H1 (cell line): Measurements from ENCODE around the gene CD300LF. TPM values are rescaled to one million over a fixed set of nuclear protein-coding genes. Genes with fewer than 3 reads are reported as not detected.

Experiments used
- FOSL1 ChIP-seq: IDR thresholded peaks from 2 replicates; pipeline ENCODE4 v1.6.1; 2011; ENCODE audit warnings: mild to moderate bottlenecking, low read depth, low read length, moderate library complexity; ENCODE audit not compliant: insufficient read depth
- KDM1A ChIP-seq: fragments of 200-600, 300-600 bp; sonication (generic); IDR thresholded peaks from 2 replicates; pipeline ENCODE4 v1.7.1; 2016; ENCODE audit warnings: mild to moderate bottlenecking, low read length, borderline replicate concordance
- KDM5A ChIP-seq: fragments of 200-600 bp; IDR thresholded peaks from 2 replicates; pipeline ENCODE4 v1.7.1; 2012; ENCODE audit warnings: mild to moderate bottlenecking, low read length, inconsistent platforms, mixed read lengths
- NANOG ChIP-seq: IDR thresholded peaks from 2 replicates; pipeline ENCODE4 v1.6.1; 2011; ENCODE audit warnings: low read length, low read depth, mild to moderate bottlenecking, inconsistent platforms; ENCODE audit not compliant: insufficient read depth, poor library complexity, severe bottlenecking
- SAP30 ChIP-seq: fragments of 300-600 bp; sonication (generic); IDR thresholded peaks from 2 replicates; pipeline ENCODE4 v1.7.1; 2012; ENCODE audit warnings: low read length, moderate library complexity, mild to moderate bottlenecking, inconsistent platforms; ENCODE audit not compliant: insufficient read depth, insufficient replicate concordance
- TEAD4 ChIP-seq: IDR thresholded peaks from 2 replicates; pipeline ENCODE4 v1.6.1; 2012; ENCODE audit warnings: low read depth, low read length, inconsistent platforms, mixed read lengths
- polyA plus RNA-seq, 7 experiments: library from polyadenylated mRNA; depleted of rRNA in 3 of 7; stranded (reverse) in 5 of 7; unstranded in 2 of 7; fragments of >200 nt in 5 of 7; fragments of 200-250 nt in 2 of 7; gene quantifications; 1 replicate in 5 of 7; 2 replicates in 1 of 7; 4 replicates in 1 of 7; pipeline versions ENCODE4 v1.2.1 to v1.2.3, GENCODE V29; 2011 to 2013; ENCODE audit warnings: missing spikeins in 2 of 7, mixed read lengths in 2 of 7
- total RNA-seq: library from RNA; stranded (reverse); fragmentation: NEBNext Ultra II Directional; extraction: Animal tissue kit (Norgen Biotek cat#: 25700); gene quantifications from 2 replicates; pipeline ENCODE4 v1.2.1, GENCODE V29; 2021
- TF ChIP-seq, protein P1 (sequence below): fragments of 300-600 bp; sonication (generic); IDR thresholded peaks from 2 replicates; pipeline ENCODE4 v1.7.1; 2012; ENCODE audit warnings: low read length, moderate library complexity, mild to moderate bottlenecking, inconsistent platforms; ENCODE audit not compliant: insufficient replicate concordance
- TF ChIP-seq, protein P2 (sequence below): IDR thresholded peaks from 2 replicates; pipeline ENCODE4 v1.6.1; 2011; ENCODE audit warnings: low read length, improper control_type of control experiment

CD300LF gene
- total and polyA plus RNA-seq, 2 of the 8 experiments (the other 6 are each of a cell fraction or from before 2014, with no cell fraction given), result not detected

DNA sequence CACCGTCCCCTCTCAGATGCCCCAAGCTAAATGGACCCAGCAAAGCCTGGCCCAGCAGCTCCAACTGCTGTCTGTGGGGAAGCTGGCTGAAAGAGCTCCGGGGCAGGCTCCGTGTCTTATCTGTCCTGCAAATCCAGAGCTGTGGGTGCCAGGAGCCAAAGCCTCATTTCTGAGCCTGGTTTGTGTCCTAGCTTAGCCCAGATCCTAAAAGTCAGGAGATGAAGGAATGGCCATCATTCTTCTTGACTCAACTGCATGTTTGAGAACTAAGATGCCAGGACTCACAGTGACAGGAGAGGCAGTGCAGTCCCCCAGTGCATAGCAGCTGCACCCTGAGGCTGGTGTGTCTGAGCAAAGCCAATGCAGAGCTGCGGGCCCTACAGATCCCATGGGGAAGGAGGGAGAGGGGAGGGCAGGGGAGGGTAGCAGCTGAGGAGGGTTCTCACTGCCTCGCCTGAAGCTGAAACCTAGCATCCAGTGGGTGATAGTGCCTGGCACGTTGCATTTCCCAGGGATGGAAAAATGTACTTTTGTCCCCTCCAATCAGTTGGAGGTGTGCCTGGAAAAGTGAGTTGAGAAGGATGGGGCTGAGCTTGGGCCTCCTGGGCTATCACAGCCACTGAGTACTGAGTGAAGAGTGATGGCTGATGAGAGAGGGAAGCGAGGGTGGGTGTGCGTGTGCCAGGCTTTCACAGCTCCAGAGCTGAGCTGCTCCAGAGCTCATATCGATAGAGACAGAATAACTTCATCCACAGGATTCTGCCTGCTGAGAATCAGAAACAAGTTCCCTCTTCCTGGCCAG, 64.7 kb downstream of the CD300LF start (continued):
- TF ChIP-seq, protein P1, sequence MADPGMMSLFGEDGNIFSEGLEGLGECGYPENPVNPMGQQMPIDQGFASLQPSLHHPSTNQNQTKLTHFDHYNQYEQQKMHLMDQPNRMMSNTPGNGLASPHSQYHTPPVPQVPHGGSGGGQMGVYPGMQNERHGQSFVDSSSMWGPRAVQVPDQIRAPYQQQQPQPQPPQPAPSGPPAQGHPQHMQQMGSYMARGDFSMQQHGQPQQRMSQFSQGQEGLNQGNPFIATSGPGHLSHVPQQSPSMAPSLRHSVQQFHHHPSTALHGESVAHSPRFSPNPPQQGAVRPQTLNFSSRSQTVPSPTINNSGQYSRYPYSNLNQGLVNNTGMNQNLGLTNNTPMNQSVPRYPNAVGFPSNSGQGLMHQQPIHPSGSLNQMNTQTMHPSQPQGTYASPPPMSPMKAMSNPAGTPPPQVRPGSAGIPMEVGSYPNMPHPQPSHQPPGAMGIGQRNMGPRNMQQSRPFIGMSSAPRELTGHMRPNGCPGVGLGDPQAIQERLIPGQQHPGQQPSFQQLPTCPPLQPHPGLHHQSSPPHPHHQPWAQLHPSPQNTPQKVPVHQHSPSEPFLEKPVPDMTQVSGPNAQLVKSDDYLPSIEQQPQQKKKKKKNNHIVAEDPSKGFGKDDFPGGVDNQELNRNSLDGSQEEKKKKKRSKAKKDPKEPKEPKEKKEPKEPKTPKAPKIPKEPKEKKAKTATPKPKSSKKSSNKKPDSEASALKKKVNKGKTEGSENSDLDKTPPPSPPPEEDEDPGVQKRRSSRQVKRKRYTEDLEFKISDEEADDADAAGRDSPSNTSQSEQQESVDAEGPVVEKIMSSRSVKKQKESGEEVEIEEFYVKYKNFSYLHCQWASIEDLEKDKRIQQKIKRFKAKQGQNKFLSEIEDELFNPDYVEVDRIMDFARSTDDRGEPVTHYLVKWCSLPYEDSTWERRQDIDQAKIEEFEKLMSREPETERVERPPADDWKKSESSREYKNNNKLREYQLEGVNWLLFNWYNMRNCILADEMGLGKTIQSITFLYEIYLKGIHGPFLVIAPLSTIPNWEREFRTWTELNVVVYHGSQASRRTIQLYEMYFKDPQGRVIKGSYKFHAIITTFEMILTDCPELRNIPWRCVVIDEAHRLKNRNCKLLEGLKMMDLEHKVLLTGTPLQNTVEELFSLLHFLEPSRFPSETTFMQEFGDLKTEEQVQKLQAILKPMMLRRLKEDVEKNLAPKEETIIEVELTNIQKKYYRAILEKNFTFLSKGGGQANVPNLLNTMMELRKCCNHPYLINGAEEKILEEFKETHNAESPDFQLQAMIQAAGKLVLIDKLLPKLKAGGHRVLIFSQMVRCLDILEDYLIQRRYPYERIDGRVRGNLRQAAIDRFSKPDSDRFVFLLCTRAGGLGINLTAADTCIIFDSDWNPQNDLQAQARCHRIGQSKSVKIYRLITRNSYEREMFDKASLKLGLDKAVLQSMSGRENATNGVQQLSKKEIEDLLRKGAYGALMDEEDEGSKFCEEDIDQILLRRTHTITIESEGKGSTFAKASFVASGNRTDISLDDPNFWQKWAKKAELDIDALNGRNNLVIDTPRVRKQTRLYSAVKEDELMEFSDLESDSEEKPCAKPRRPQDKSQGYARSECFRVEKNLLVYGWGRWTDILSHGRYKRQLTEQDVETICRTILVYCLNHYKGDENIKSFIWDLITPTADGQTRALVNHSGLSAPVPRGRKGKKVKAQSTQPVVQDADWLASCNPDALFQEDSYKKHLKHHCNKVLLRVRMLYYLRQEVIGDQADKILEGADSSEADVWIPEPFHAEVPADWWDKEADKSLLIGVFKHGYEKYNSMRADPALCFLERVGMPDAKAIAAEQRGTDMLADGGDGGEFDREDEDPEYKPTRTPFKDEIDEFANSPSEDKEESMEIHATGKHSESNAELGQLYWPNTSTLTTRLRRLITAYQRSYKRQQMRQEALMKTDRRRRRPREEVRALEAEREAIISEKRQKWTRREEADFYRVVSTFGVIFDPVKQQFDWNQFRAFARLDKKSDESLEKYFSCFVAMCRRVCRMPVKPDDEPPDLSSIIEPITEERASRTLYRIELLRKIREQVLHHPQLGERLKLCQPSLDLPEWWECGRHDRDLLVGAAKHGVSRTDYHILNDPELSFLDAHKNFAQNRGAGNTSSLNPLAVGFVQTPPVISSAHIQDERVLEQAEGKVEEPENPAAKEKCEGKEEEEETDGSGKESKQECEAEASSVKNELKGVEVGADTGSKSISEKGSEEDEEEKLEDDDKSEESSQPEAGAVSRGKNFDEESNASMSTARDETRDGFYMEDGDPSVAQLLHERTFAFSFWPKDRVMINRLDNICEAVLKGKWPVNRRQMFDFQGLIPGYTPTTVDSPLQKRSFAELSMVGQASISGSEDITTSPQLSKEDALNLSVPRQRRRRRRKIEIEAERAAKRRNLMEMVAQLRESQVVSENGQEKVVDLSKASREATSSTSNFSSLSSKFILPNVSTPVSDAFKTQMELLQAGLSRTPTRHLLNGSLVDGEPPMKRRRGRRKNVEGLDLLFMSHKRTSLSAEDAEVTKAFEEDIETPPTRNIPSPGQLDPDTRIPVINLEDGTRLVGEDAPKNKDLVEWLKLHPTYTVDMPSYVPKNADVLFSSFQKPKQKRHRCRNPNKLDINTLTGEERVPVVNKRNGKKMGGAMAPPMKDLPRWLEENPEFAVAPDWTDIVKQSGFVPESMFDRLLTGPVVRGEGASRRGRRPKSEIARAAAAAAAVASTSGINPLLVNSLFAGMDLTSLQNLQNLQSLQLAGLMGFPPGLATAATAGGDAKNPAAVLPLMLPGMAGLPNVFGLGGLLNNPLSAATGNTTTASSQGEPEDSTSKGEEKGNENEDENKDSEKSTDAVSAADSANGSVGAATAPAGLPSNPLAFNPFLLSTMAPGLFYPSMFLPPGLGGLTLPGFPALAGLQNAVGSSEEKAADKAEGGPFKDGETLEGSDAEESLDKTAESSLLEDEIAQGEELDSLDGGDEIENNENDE, result no peak
- TF ChIP-seq KDM1A, result no peak
- no peak for TF ChIP-seq FOSL1
- TF ChIP-seq, protein P2, sequence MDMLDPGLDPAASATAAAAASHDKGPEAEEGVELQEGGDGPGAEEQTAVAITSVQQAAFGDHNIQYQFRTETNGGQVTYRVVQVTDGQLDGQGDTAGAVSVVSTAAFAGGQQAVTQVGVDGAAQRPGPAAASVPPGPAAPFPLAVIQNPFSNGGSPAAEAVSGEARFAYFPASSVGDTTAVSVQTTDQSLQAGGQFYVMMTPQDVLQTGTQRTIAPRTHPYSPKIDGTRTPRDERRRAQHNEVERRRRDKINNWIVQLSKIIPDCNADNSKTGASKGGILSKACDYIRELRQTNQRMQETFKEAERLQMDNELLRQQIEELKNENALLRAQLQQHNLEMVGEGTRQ, result no peak
- no peak for TF ChIP-seq SAP30
- no peak for TF ChIP-seq KDM5A
- no peak for TF ChIP-seq NANOG
- no peak for TF ChIP-seq TEAD4
